Fibroblast of skin of scalp (primary cell): ENCODE measurements around the gene ATE1.
A peak's percentile ranks its signal among the peaks of the same experiment; 100 is the strongest.
"Not testable (repeated sequence)": the region's sequence is repeated elsewhere in the genome, so short reads cannot be mapped to it uniquely, and the experiment has no call there.

Experiments
- DNase-seq: peaks from one replicate; pipeline ENCODE4 v3.0.0-alpha.2; 2013

Gene ATE1

DNA sequence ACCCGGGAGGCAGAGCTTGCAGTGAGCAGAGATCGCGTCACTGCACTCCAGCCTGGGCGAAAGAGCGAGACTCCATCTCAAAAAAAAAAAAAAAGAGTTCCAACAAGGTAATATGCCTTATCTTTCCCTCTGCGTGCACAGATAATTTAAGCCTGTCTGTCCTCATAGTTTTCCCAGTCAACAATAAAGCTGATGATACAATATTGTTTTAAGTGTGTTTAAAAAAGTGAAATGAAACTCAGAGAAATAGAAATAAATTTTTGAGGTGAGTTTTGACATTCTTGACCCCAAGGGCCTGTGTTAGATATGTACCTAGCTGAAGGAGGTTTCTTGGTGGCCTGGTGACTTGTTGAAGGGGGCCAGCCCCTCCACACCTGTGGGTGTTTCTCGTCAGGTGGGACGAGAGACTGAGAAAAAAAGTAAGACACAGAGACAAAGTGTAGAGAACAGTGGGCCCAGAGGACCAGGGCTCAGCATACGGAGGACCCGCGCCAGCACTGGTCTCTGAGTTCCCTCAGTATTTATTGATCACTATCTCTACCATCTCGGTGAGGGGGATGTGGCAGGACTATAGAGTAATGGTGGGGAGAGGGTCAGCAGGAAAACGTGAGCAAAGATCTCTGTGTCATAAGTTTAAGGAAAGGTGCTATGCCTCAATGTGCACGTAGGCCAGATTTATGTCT lies 1.9 kb upstream of the ATE1 start:
- not testable (repeated sequence) for DNase-seq

GRCh38 chr10:121928528-121928884 lies 675 bp upstream of the ATE1 start:
- peak; percentile 18 for DNase-seq

DNA sequence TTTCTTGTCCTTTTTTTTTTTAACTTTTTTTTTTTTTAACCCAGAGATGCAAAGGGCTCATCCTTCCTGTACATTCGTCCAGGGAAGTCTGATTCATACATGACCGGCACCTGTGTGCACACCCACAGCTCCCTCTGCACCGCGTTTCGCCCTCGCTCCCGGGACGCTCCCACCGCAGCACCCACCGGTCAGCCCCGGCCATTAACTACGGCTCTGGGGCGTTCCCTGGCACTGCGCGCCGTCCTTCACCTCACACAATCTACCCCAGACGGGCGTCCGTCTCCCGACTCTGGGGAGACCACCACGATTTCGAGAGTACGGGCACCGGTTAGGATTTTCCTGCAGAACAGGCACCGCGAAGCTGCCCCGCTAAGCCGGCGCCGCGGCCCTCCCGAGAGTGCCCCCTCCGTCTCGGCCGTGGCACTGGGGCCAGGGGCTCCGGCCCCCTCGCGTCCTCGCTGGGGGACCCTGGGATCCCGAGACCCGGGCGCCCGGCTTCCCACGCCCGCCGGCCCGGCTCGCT lies 452 bp downstream of the ATE1 start:
- peak; percentile 25 for DNase-seq

GRCh38 chr10:121926671-121927317 lies 1.0 kb downstream of the ATE1 start:
- DNase-seq: no peak

DNA sequence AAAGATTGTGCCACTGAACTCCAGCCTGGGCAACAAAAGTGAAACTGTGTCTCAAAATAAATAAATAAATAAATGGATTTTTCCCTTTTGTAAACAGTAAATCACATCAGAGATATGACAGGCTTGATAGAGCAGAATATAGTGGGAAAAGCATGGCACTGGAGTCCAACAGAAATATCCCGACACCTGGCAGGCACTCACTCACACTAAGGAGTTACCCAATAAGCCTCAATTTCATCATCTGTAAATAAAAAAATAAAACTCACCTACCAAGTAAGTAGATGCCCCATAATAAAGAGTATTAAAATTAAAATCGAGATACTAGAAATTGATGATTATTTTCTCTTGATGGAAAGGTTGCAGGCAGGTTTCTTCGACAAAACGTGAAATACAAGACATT lies 1.7 kb downstream of the ATE1 start:
- DNase-seq: no peak

DNA sequence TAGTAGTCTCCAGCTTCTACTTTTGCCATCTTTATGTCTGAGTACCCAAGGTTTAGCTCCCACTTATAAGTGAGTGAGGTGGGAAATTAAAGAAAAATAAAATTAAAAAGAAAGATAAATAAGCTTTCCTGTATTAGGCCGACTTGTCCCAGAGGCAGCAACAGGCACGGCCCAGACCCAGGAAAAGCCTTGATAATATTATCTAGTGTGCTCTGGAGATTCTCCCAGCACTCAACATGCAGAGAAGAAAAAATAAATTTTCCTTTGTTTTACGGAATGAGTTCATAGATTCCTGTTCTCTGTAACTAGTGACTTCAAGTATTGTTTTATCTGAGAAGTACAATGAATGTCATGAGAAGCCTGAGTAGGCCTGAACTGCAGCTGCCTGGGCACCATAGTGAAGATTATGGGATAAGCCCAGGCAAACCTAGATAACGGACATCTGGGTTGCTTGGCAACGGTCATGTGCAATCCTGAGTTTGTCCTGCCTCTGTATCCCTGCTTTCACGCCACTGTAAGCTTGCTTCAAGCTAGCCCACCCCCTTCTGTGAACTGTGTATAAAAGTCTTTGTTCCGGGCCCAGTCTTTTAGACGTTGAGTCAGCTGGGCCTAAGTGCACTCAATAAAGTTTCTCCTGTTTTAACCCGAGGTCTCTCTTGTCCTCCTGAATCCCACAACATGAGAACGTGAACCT lies 6.4 kb downstream of the ATE1 start:
- DNase-seq: no peak

DNA sequence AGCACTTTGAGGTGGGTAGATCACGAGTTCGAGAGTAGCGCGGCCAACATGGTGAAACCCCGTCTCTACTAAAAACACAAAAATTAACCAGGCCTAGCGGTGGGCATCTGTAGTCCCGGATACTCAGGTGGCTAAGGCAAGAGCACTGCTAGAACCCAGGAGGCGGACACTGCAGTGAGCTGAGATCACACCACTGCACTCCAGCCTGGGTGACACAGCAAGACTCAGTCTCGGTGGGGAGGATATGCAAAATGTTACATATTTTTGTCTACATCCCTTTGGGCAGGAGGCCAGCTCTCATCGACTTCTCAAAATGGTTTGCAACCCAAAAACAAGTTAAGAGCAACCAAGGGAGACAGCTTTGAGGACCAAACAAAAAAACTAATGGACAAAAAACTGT lies 8.2 kb downstream of the ATE1 start:
- no peak for DNase-seq

GRCh38 chr10:121918800-121919199 lies 9.0 kb downstream of the ATE1 start:
- DNase-seq: not testable (repeated sequence)

GRCh38 chr10:121914661-121915060 lies 13.2 kb downstream of the ATE1 start:
- DNase-seq: no peak

DNA sequence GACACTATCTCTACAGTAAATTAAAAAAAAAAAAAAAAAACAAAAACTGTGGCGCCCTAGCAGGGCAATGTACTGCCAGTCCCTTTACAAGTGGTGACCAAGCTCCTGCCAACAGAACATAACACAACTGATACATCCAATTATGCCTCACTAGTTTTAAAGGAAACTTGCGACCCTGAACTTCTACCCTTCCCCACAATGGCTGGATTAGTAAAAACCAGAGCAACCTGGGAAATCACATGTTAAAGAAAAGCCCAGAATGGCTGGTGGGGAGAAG lies 16.5 kb downstream of the ATE1 start:
- DNase-seq: no peak

- DNase-seq: no peak
These were observed 17.0 kb downstream of the ATE1 start for GRCh38 chr10:121910673-121911420.

GRCh38 chr10:121904888-121905287 lies 22.9 kb downstream of the ATE1 start:
- no peak for DNase-seq

DNA sequence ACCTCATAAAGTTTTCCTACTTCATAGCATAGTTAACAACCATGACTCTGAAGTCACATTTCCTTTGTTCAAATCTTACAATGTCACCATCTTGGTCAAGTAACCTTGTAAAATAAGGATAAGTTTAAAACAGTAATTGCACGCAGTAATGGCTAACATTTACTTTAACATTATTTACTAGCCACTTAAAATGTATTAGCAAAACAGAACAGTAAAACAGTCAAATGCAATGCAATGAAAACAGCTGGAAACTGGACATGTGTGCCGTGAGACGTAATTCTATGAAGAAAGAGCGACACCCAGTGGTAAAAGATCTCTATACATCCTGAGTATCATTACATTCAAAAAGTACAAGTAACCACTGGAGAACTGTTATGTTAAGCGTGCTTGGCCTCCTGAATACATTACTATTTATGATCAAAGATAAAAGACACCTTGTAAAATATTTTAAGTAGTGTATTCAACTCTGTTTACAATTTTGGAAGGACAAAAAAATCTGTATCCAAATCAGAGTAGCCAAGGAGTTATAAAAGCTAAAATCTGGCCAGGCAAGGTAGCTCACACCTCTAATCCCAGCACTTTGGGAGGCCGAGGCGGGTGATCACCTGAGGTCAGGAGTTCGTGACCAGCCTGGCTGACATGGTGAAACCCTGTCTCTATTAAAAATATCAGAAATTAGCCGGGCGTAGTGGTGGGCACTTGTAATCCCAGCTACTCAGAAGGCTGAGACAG lies 27.2 kb downstream of the ATE1 start:
- DNase-seq: peak; percentile 69

GRCh38 chr10:121899727-121900126 lies 28.1 kb downstream of the ATE1 start:
- DNase-seq: no peak

- no peak for DNase-seq
These were observed 36.7 kb downstream of the ATE1 start for GRCh38 chr10:121891103-121891502.

GRCh38 chr10:121889212-121889611 lies 38.6 kb downstream of the ATE1 start:
- DNase-seq: no peak

DNA sequence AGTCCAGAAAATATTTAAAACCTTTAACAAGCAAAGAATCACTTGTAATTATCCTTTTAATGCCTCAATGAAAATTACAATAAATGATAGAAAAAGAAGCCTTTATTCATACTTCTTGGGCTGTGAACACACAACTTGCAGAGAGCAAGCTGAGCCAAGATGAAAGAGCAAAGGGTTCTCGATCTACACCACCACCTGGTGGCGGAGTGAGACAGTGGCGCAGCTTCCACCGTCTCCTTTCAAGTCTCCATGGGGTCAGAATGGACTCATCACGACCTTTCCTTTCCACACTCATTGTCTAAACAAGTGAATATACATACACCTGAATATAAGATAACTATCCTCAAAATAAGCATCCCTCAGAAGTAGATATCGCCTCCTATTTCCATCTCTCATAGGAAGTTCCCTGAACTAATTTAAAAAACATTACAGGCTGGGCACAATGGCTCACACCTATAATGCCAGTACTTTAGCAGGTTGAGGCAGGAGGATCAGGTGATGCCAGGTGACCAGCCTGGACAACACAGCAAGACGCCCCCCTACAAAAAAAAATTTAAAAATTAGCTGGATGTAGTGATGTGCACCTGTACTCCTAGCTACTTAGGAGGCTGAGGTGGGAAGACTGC lies 40.7 kb downstream of the ATE1 start:
- DNase-seq: peak; percentile 65

DNA sequence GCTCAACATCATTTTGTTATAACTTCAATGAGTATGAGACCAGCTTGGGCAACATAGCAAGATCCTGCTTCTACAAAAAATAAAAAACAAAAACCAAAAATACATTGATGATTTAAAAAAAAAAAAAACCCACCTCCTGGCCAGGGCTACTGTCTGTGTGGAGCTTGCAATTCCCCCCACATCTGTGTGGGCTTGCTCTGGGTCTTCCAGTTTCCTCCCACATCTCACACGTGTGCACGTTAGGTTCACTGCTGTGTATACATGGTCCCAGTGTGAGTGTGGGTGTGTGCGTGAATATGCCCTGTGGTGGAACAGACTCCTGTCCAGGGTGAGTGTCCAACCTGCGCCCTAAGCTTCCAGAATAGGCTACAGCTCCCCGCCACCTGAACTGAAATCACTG lies 41.6 kb downstream of the ATE1 start:
- no peak for DNase-seq

DNA sequence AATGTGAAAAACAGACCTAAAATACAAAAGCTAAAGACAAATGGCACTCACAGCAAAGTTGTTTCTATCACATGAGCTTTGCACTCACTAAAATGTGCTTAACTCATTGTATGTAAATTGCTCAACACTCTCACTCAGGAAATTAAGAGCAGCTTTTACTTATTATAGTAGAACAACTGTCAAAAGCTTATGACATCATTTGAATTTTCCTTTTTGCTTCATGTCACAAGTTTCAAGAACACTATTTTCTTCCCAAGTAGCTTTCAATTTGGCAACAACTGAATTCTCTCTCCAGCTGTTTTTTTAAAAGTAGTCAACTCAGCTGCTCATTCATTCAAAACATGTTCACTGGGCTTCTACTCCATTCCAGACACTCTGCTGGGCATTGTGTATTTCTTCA lies 46.9 kb downstream of the ATE1 start:
- DNase-seq: peak; percentile 6

- no peak for DNase-seq
These were observed 48.4 kb downstream of the ATE1 start for GRCh38 chr10:121879476-121879875.

- DNase-seq: no peak
These were observed 54.6 kb downstream of the ATE1 start for GRCh38 chr10:121873236-121873635.

- no peak for DNase-seq
These were observed 57.4 kb downstream of the ATE1 start for GRCh38 chr10:121870413-121870812.
